A549 (cell line): Measurements from ENCODE around the gene SBNO2. TPM values are rescaled to one million over a fixed set of nuclear protein-coding genes. Genes with fewer than 3 reads are reported as not detected.

Source experiments
- ATAC-seq, 2 experiments: fragments of 200-7000 bp in 1 of 2; fragments of >200 bp in 1 of 2; cut with Nextera tagmentation in 1 of 2; cut with Tn5 transposase in 1 of 2; 3 replicates each; pipeline versions ENCODE4 v1.8.0 to v1.9.1; 2018 to 2020; ENCODE audit warnings: mild to moderate bottlenecking in 1 of 2, moderate library complexity in 1 of 2
- CTCF ChIA-PET: fragments of 300-600 bp; sonication (Branson Sonifier 250); formaldehyde crosslinking; extraction: SDS; loops from one replicate; lab custom pipeline; 2021; ENCODE audit warnings: antibody characterized with exemption, inconsistent platforms; lab: Yijun Ruan, JAX
- POLR2A ChIA-PET: fragments of 350-600 bp; formaldehyde crosslinking; extraction: SDS; loops from one replicate; lab custom pipeline; 2021; ENCODE audit warnings: antibody characterized with exemption, inconsistent platforms; lab: Yijun Ruan, JAX
- DNase-seq, 2 experiments: peaks; one replicate each; pipeline versions ENCODE4 v3.0.0 to v3.0.0-alpha.2; 2011 to 2016; ENCODE audit warnings: low read depth in 1 of 2, low spot score in 1 of 2
- FAIRE-seq: peaks from 2 replicates; lab custom pipeline; 2011; peaks lifted over from hg19 to GRCh38; lab: Jason Lieb, UNC
- H3K27ac ChIP-seq, 2 experiments: fragments of >200 bp; sonication (Bioruptor Twin); formaldehyde crosslinking; 3 replicates each; pipeline ENCODE4 v1.5.1; 2016 to 2017
- H3K4me1 ChIP-seq: fragments of >200 bp; sonication (Bioruptor Twin); formaldehyde crosslinking; 3 replicates; pipeline ENCODE4 v1.6.1; 2016
- H3K4me2 ChIP-seq: fragments of >200 bp; sonication (Bioruptor Twin); formaldehyde crosslinking; 3 replicates; pipeline ENCODE4 v1.6.1; 2016
- H3K4me3 ChIP-seq: fragments of >200 bp; sonication (Bioruptor Twin); formaldehyde crosslinking; 3 replicates; pipeline ENCODE4 v1.5.1; 2016
- H3K9me3 ChIP-seq: fragments of >200 bp; sonication (Bioruptor Twin); formaldehyde crosslinking; 3 replicates; pipeline ENCODE4 v1.6.1; 2016
- EHF ChIP-seq: fragments of 250-450 bp; sonication (Bioruptor Pico); IDR thresholded peaks from 2 replicates; pipeline ENCODE4 v1.5.0; 2020; ENCODE audit warnings: mild to moderate bottlenecking
- EP300 ChIP-seq, 2 experiments: fragments of >200 bp; sonication (Bioruptor Twin); formaldehyde crosslinking; IDR thresholded peaks; 2 replicates in 1 of 2; 3 replicates in 1 of 2; pipeline ENCODE4 v1.6.1; 2016 to 2017
- ESRRA ChIP-seq: fragments of 150-350 bp; IDR thresholded peaks from 2 replicates; pipeline ENCODE4 v1.6.1; 2014; ENCODE audit warnings: mild to moderate bottlenecking, low read length, borderline replicate concordance
- FOSL2 ChIP-seq, 2 experiments: fragments of 450-650 bp in 1 of 2; fragments of >200 bp in 1 of 2; sonication (Bioruptor Twin) in 1 of 2; formaldehyde crosslinking; IDR thresholded peaks; 2 replicates each; pipeline versions ENCODE4 v1.5.0 to v1.6.1; 2016 to 2020; ENCODE audit warnings: mild to moderate bottlenecking in 1 of 2, moderate library complexity in 1 of 2
- GATA3 ChIP-seq: IDR thresholded peaks from 2 replicates; pipeline ENCODE4 v1.6.1; 2012; ENCODE audit warnings: borderline replicate concordance
- HES2 ChIP-seq: fragments of >200 bp; sonication (Bioruptor Twin); formaldehyde crosslinking; IDR thresholded peaks from 2 replicates; pipeline ENCODE4 v1.6.1; 2016
- HEYL ChIP-seq: fragments of 250-450 bp; sonication (Bioruptor Pico); IDR thresholded peaks from 2 replicates; pipeline ENCODE4 v1.8.0; 2021; ENCODE audit warnings: mild to moderate bottlenecking, moderate library complexity
- HOXA7 ChIP-seq: fragments of 250-450 bp; sonication (Bioruptor Pico); IDR thresholded peaks from 2 replicates; pipeline ENCODE4 v1.5.0; 2020; ENCODE audit warnings: mild to moderate bottlenecking, moderate library complexity
- JUNB ChIP-seq: fragments of >200 bp; sonication (Bioruptor Twin); formaldehyde crosslinking; IDR thresholded peaks from 2 replicates; pipeline ENCODE4 v1.6.1; 2016
- KDM1A ChIP-seq: fragments of 200-600 bp; sonication (generic); IDR thresholded peaks from 2 replicates; pipeline ENCODE4 v1.6.1; 2016; ENCODE audit warnings: low read depth, mild to moderate bottlenecking
- KDM5A ChIP-seq: fragments of 200-600 bp; sonication (generic); IDR thresholded peaks from 2 replicates; pipeline ENCODE4 v1.6.1; 2016; ENCODE audit warnings: antibody characterized with exemption, mild to moderate bottlenecking
- NFE2L2 ChIP-seq: fragments of 150-350 bp; conservative IDR thresholded peaks from 2 replicates; pipeline ENCODE4 v1.6.1; 2014; ENCODE audit warnings: low read length
- POLR2AphosphoS2 ChIP-seq: conservative IDR thresholded peaks from 2 replicates; pipeline ENCODE4 v1.6.1; 2012; ENCODE audit warnings: low read length, improper control_type of control experiment, inconsistent platforms
- RCOR1 ChIP-seq: fragments of 150-350 bp; IDR thresholded peaks from 2 replicates; pipeline ENCODE4 v1.6.1; 2014; ENCODE audit warnings: antibody characterized with exemption, low read length, low read depth
- SREBF2 ChIP-seq: fragments of 450-650 bp; IDR thresholded peaks from 2 replicates; pipeline ENCODE4 v1.6.1; 2014; ENCODE audit warnings: mild to moderate bottlenecking, moderate library complexity
- TP53 ChIP-seq: fragments of 250-450 bp; sonication (Bioruptor Pico); IDR thresholded peaks from 2 replicates; pipeline ENCODE4 v1.5.0; 2021; ENCODE audit warnings: mild to moderate bottlenecking, moderate library complexity
- ZFP36 ChIP-seq: fragments of 450-650 bp; IDR thresholded peaks from 2 replicates; pipeline ENCODE4 v1.6.1; 2014; ENCODE audit warnings: borderline replicate concordance; ENCODE audit not compliant: partially characterized antibody
- ZSCAN20 ChIP-seq: fragments of 250-450 bp; sonication (Bioruptor Pico); IDR thresholded peaks from 2 replicates; pipeline ENCODE4 v1.8.0; 2022; ENCODE audit warnings: mild to moderate bottlenecking, moderate library complexity
- WGBS: methylation state at CpG from one replicate; pipeline ENCODE4 v1.1.6; 2017; ENCODE audit errors: missing lambda C conversion rate; 5-methylcytosine and 5-hydroxymethylcytosine counted together
- polyA plus RNA-seq, 4 experiments: library from polyadenylated mRNA; depleted of rRNA in 3 of 4; stranded (reverse); fragments of >200 nt; fragmentation: RNase III in 1 of 4; extraction: RNeasy Plus Mini Kit Qiagen cat#74134 plus additional on column Dnase treatment in 1 of 4; gene quantifications; 2 replicates in 3 of 4; 3 replicates in 1 of 4; pipeline ENCODE4 v1.2.3, GENCODE V29; 2011 to 2017
- TF ChIP-seq, protein P1 (sequence below): IDR thresholded peaks from 2 replicates; pipeline ENCODE4 v1.6.1; 2012; ENCODE audit warnings: low read depth, borderline replicate concordance
- TF ChIP-seq, protein P2 (sequence below): IDR thresholded peaks from 2 replicates; pipeline ENCODE4 v1.6.1; 2012
- TF ChIP-seq, protein P3 (sequence below): fragments of >200 bp; sonication (Bioruptor Twin); formaldehyde crosslinking; IDR thresholded peaks from 3 replicates; pipeline ENCODE4 v1.6.1; 2016
- TF ChIP-seq, protein P4 (sequence below): fragments of >200 bp; sonication (Bioruptor Twin); formaldehyde crosslinking; IDR thresholded peaks from 3 replicates; pipeline ENCODE4 v1.5.1; 2016

SBNO2 gene
- polyA plus RNA-seq, 2 of the 4 experiments (the other 2 are of a cell fraction), result 6.8 to 27.0 TPM

- CTCF ChIA-PET, result interaction anchor here (0.7 to 3.3 kb wide), 3 partner anchors 10 to 69 kb away, joined by 4 to 15 read pairs (median 10); no protein-coding TSS in a partner anchor
- TF ChIP-seq FOSL2 (IDR thresholded peaks at IDR 0.05) (no peak), FOSL2 (CRISPR knock-in tag; IDR thresholded peaks at IDR 0.05) (peak; percentile 79), SREBF2 (no peak), HOXA7 (CRISPR knock-in tag) (no peak), GATA3 (no peak)
- TF ChIP-seq, protein P1, sequence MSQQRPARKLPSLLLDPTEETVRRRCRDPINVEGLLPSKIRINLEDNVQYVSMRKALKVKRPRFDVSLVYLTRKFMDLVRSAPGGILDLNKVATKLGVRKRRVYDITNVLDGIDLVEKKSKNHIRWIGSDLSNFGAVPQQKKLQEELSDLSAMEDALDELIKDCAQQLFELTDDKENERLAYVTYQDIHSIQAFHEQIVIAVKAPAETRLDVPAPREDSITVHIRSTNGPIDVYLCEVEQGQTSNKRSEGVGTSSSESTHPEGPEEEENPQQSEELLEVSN, result 0 out of 2 replicates have a peak, but pooled peaks have one; percentile 32
- TF ChIP-seq, protein P2, sequence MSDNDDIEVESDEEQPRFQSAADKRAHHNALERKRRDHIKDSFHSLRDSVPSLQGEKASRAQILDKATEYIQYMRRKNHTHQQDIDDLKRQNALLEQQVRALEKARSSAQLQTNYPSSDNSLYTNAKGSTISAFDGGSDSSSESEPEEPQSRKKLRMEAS, result peak; percentile 66
- Histone ChIP-seq H3K27ac (peak overlapping the region; percentile 100), H3K4me3 (no peak overlapping the region), H3K4me2 (peak overlapping the region; percentile 83), H3K4me1 (peaks cover 77% of the 10 kb centered on the region), H3K9me3 (no peaks in the 10 kb centered on the region)
- no peak for FAIRE-seq
- 5% methylated on average over 7 of the region's 11 CpGs for WGBS
- peak in 1 of 2 experiments; percentile 71 for DNase-seq
- ATAC-seq, result peak in 1 of 2 experiments; percentile 42; a peak in 3 of 6 replicates
- POLR2A ChIA-PET, result interaction anchor here (0.8 kb wide), 1 partner anchor 17 kb away, joined by 4 read pairs; no protein-coding TSS in a partner anchor
Observed at GRCh38 chr19:1182727-1183126, 8.7 kb upstream of the SBNO2 start.

- no peak for FAIRE-seq
- ChIA-PET POLR2A (no interaction called here), CTCF (interaction anchor here (1.7 to 3.3 kb wide), 2 partner anchors 12 to 69 kb away, joined by 10 to 15 read pairs; no protein-coding TSS in a partner anchor)
- DNase-seq, result no peak
- Histone ChIP-seq H3K4me1 (peaks cover 83% of the 10 kb centered on the region), H3K4me2 (peak overlapping the region; percentile 83), H3K27ac (peak overlapping the region; percentile 100), H3K9me3 (no peaks in the 10 kb centered on the region), H3K4me3 (no peak overlapping the region)
- ATAC-seq, result no peak
- TF ChIP-seq NFE2L2 (no peak), ZSCAN20 (no peak), POLR2AphosphoS2 (no peak), TP53 (CRISPR knock-in tag) (no peak), SREBF2 (no peak), KDM1A (no peak), RCOR1 (no peak), EHF (CRISPR knock-in tag) (no peak), HEYL (CRISPR knock-in tag) (no peak), EP300 (IDR thresholded peaks at IDR 0.05) (no peak), HES2 (no peak), JUNB (no peak), ESRRA (no peak), ZFP36 (no peak), KDM5A (no peak)
- TF ChIP-seq, protein P2, result no peak
- TF ChIP-seq, protein P3, sequence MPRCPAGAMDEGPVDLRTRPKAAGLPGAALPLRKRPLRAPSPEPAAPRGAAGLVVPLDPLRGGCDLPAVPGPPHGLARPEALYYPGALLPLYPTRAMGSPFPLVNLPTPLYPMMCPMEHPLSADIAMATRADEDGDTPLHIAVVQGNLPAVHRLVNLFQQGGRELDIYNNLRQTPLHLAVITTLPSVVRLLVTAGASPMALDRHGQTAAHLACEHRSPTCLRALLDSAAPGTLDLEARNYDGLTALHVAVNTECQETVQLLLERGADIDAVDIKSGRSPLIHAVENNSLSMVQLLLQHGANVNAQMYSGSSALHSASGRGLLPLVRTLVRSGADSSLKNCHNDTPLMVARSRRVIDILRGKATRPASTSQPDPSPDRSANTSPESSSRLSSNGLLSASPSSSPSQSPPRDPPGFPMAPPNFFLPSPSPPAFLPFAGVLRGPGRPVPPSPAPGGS, result no peak
- TF ChIP-seq, protein P4, sequence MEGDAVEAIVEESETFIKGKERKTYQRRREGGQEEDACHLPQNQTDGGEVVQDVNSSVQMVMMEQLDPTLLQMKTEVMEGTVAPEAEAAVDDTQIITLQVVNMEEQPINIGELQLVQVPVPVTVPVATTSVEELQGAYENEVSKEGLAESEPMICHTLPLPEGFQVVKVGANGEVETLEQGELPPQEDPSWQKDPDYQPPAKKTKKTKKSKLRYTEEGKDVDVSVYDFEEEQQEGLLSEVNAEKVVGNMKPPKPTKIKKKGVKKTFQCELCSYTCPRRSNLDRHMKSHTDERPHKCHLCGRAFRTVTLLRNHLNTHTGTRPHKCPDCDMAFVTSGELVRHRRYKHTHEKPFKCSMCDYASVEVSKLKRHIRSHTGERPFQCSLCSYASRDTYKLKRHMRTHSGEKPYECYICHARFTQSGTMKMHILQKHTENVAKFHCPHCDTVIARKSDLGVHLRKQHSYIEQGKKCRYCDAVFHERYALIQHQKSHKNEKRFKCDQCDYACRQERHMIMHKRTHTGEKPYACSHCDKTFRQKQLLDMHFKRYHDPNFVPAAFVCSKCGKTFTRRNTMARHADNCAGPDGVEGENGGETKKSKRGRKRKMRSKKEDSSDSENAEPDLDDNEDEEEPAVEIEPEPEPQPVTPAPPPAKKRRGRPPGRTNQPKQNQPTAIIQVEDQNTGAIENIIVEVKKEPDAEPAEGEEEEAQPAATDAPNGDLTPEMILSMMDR, result no peak
- WGBS, result 80% methylated on average over 10 of the region's 10 CpGs
Observed at GRCh38 chr19:1182068-1182467, 8.0 kb upstream of the SBNO2 start.
